ENCODE data around the gene ADGRF1.
"Not testable (repeated sequence)": the region's sequence is repeated elsewhere in the genome, so short reads cannot be mapped to it uniquely, and the experiment has no call there.

ADGRF1 gene

GRCh38 chr6:46990818-46991510 lies 51.2 kb downstream of the ADGRF1 start:
- H3K36me3 ChIP-seq (ENCODE audit: insufficient read depth, low read length); H4K20me1 ChIP-seq (ENCODE audit: insufficient read depth, low read length, poor library complexity, severe bottlenecking); H3K4me1 ChIP-seq (ENCODE audit: insufficient read depth, low read length, poor library complexity, severe bottlenecking); H3K4me3 ChIP-seq (ENCODE audit: low read length, poor library complexity, severe bottlenecking); H2AFZ ChIP-seq (ENCODE audit: low read length); H3F3A ChIP-seq (ENCODE audit: low read depth); H3K27me3 ChIP-seq (ENCODE audit: insufficient read depth, low read length, poor library complexity, severe bottlenecking); H3K9me3 ChIP-seq (ENCODE audit: insufficient read depth, low read depth, low read length); H3K9ac ChIP-seq (ENCODE audit: low read depth, low read length, poor library complexity, severe bottlenecking); H3K4me2 ChIP-seq (ENCODE audit: low read depth, low read length, poor library complexity, severe bottlenecking); H3K9me2 ChIP-seq (replicated peaks; ENCODE audit: low read depth, low read length); H3K79me2 ChIP-seq (ENCODE audit: insufficient read depth, low read length): not testable (repeated sequence)
- peak; percentile 71 for TF ChIP-seq CTCF (conservative IDR thresholded peaks at IDR 0.05; ENCODE audit: low read length)

DNA sequence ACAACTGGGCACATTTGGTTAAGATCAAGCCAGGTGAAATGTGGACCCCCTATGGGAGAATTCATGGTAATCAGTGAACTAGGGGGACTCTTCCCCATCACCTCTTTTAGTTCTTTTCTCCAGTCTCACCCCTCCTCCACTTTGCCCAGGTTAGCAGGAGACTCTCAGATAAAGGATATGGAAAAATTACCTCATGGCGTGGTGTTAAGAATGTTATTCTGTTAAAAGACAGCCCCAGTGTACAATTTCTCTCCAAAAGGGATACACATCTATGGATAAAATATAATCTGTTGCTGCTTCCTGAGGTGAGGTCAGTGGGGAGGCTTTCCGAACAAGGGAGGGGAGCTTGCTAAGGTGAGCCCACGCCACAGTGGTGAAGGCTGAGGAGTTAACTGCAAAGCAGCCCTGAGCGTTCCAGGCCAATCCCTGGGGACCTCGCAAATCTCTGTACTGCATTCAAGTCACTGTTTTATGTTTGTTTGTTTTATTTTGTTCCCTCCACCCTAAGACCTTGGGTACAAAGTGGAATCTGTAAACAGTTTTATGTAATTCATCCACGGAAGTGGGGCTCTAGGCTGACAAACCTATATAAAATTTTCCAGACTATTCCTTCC lies 52.0 kb downstream of the ADGRF1 start:
- Histone ChIP-seq H3K4me3 (ENCODE audit: low read length, poor library complexity, severe bottlenecking) (no peak overlapping the region), H3F3A (ENCODE audit: low read depth) (no peaks in the 10 kb centered on the region), H3K9me2 (replicated peaks; ENCODE audit: low read depth, low read length) (no peaks in the 10 kb centered on the region), H3K4me2 (ENCODE audit: low read depth, low read length, poor library complexity, severe bottlenecking) (no peak overlapping the region), H2AFZ (ENCODE audit: low read length) (no peak overlapping the region), H4K20me1 (ENCODE audit: insufficient read depth, low read length, poor library complexity, severe bottlenecking) (no peaks in the 10 kb centered on the region), H3K4me1 (ENCODE audit: insufficient read depth, low read length, poor library complexity, severe bottlenecking) (no peaks in the 10 kb centered on the region), H3K36me3 (ENCODE audit: insufficient read depth, low read length) (no peaks in the 10 kb centered on the region), H3K79me2 (ENCODE audit: insufficient read depth, low read length) (no peaks in the 10 kb centered on the region), H3K9ac (ENCODE audit: low read depth, low read length, poor library complexity, severe bottlenecking) (no peak overlapping the region), H3K9me3 (ENCODE audit: insufficient read depth, low read depth, low read length) (no peaks in the 10 kb centered on the region), H3K27me3 (ENCODE audit: insufficient read depth, low read length, poor library complexity, severe bottlenecking) (no peaks in the 10 kb centered on the region)
- no peak for TF ChIP-seq CTCF (conservative IDR thresholded peaks at IDR 0.05; ENCODE audit: low read length)
- no peak for TF ChIP-seq EZH2phosphoT487 (IDR thresholded peaks at IDR 0.05; ENCODE audit: borderline replicate concordance)

GRCh38 chr6:46989398-46989797 lies 52.7 kb downstream of the ADGRF1 start:
- no peaks in the 10 kb centered on the region for H3K27me3 ChIP-seq (ENCODE audit: insufficient read depth, low read length, poor library complexity, severe bottlenecking)

More at GRCh38 chr6:46989398-46989797, 52.7 kb downstream of the ADGRF1 start:
- H2AFZ ChIP-seq (ENCODE audit: low read length): no peak overlapping the region
- TF ChIP-seq EZH2phosphoT487 (IDR thresholded peaks at IDR 0.05; ENCODE audit: borderline replicate concordance) (no peak), CTCF (conservative IDR thresholded peaks at IDR 0.05; ENCODE audit: low read length) (no peak)
- no peak overlapping the region for H3K4me3 ChIP-seq (ENCODE audit: low read length, poor library complexity, severe bottlenecking)
- no peaks in the 10 kb centered on the region for H3F3A ChIP-seq (ENCODE audit: low read depth)
- H3K4me2 ChIP-seq (ENCODE audit: low read depth, low read length, poor library complexity, severe bottlenecking): no peak overlapping the region
- H3K9me3 ChIP-seq (ENCODE audit: insufficient read depth, low read depth, low read length): no peaks in the 10 kb centered on the region
- H3K9ac ChIP-seq (ENCODE audit: low read depth, low read length, poor library complexity, severe bottlenecking): no peak overlapping the region
- no peaks in the 10 kb centered on the region for H3K4me1 ChIP-seq (ENCODE audit: insufficient read depth, low read length, poor library complexity, severe bottlenecking)
- H4K20me1 ChIP-seq (ENCODE audit: insufficient read depth, low read length, poor library complexity, severe bottlenecking): no peaks in the 10 kb centered on the region
- H3K9me2 ChIP-seq (replicated peaks; ENCODE audit: low read depth, low read length): no peaks in the 10 kb centered on the region
- no peaks in the 10 kb centered on the region for H3K36me3 ChIP-seq (ENCODE audit: insufficient read depth, low read length)
- no peaks in the 10 kb centered on the region for H3K79me2 ChIP-seq (ENCODE audit: insufficient read depth, low read length)

Measured in Loucy (cell line).